ENCODE measurements around the gene ABCG4. TPM values are rescaled to one million over a fixed set of nuclear protein-coding genes. Genes with fewer than 3 reads are reported as not detected.
"Not testable (repeated sequence)": the region's sequence is repeated elsewhere in the genome, so short reads cannot be mapped to it uniquely, and the experiment has no call there.

ABCG4 gene
- total RNA-seq, 1 donor from 2014 or later = 0.52 TPM

DNA sequence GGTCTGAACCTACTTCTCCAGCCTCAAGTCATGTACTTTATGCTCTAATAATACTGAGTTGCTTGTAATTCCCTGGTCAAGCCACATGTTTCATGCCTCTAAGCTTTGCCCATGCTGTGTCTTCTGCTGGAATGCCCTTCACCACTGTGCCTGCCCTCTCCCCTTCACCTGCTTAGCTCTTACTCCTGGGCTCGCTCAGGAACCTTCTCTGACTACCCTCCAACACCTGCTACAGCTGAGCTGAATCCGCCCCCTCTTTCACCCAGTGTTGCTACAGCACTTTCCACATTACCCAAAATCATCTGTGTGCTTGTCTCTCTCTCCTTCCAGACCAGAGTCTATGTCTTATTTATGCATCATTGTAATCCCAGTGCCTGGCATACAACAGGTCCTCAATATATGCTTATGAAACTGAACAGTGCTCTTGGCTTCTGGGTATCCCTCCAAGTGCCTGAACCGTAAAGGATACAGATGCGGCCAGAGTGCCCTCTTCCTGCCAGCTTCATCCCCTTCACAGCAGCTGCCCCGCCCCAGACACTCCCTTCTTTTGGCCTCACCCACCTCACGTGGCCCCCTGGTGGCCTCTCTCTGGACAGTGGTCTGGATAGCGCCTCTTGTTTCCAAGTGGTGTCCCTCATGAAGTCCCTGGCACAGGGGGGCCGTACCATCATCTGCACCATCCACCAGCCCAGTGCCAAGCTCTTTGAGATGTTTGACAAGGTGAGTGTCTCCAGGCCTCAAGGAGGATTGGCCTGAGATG lies 7.1 kb downstream of the ABCG4 start:
- no peak for ATAC-seq

DNA sequence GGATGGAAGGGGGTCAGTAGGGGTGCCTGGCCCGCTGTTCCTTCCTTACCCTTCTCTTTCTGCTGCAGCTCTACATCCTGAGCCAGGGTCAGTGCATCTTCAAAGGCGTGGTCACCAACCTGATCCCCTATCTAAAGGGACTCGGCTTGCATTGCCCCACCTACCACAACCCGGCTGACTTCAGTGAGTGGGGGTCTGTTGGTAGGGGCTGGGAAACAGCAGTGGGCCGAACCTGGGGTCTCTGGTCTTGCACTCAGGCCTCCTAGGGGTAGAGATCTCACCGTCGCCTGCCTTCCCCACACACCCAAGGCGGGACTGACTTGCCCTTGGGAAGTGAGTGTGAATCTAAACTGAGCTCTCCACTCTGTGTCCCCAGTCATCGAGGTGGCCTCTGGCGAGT lies 7.6 kb downstream of the ABCG4 start:
- ATAC-seq = peak; percentile 4

GRCh38 chr11:119157063-119157462 lies 8.2 kb downstream of the ABCG4 start:
- ATAC-seq = peak; percentile 44

DNA sequence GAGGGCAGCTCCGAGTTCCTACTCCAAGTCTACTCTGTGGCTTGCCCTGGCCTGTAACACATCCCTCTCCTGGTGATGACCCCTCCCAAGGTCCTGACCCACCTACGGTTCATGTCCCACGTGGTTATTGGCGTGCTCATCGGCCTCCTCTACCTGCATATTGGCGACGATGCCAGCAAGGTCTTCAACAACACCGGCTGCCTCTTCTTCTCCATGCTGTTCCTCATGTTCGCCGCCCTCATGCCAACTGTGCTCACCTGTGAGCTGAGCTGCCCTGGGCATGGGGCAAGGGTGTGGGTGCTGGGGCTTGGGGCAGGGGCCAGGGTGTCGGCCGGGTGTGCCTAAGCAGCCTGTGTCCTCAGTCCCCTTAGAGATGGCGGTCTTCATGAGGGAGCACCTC lies 9.6 kb downstream of the ABCG4 start:
- ATAC-seq = no peak

- no peak for ATAC-seq
Measured at GRCh38 chr11:119160151-119160550, 11.3 kb downstream of the ABCG4 start.

DNA sequence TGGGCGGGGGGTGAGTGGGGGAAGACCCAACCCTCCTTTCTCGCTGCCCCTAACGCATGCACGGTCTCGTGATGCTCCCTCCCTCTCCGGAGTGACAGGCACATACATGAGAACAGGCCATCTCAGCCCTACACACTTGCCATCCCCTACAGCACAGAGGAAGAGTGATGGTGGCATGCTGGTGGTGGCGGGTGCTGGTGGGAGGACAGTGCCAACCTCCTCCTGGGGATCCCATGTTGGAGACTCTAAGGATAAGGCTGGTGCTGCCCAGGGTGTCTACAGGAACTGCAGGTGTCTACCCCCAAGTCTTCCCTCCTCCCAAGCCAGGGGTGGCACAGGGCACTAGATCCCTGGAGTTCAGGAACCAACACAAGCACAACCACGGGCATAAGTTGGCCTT lies 13.0 kb downstream of the ABCG4 start:
- ATAC-seq = no peak

GRCh38 chr11:119166368-119167076 lies 17.7 kb downstream of the ABCG4 start:
- peak; percentile 64 for ATAC-seq

GRCh38 chr11:119167077-119167458 lies 18.2 kb downstream of the ABCG4 start:
- not testable (repeated sequence) for ATAC-seq

DNA sequence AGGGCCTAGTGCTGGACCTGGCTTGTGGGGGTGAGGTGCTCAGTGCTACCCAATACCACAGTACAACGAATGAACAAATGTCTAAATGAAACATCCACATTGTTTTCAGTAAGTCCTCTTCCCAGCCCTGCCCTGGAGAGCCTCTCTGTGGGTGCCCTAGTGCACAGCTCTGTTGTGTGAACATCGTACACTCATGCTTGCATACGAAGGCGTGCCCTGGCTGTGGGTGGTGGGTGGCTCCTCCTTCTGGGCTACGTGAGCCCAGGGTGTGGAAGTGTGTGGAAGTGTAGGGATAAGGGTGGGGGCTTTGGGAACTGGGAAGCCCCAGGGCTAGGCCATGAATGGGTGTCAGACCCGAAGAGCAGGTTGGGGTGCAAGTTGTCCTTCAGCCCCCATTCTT lies 19.1 kb downstream of the ABCG4 start:
- peak; percentile 91 for ATAC-seq

DNA sequence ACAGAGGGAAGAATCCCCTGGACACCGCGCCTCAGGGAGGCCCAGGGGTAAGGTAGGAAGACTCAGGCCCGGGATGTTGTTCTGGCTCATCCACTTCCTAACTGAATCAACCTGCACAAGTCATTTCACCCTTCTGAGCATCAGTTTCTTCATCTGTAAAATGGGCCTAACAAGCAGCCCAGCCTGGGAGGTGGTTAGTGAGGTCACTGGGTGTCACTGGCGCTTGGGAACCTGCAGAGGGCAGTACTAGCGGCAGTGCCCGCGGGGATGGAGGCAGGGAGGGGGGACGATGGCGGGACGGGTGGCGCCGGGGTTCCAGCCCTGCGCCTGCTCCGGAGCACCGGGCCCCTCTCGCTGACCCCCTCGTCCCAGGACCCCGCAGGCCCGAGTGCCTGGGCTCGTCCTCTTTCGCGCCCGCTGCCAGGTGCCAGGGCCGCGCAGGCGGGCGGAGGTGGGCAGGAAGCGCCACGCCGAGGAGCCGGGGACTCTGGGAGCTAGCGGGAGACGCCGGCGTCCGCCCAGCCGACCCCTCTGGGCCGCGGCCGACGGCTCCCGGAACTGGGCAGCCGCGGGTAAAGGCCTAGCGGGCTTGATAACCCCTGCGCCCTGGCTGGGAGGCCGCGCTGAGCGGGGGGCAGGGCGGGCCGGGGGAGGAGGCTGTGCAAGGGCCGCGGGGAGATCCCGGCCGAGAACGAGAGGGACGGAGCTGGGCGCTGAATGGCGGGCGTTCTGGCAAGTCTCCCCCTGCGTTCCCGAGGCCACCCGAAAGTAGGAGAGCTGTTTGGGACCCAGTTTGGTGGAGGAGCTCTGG lies 19.8 kb downstream of the ABCG4 start, which contains the start of gene NLRX1:
Gene NLRX1, plus strand, starts transcription at position 255 of the 811 bp plus-strand sequence. CDS start 2,679 bp downstream, outside the sequence.
- ATAC-seq = peak; percentile 84

- ATAC-seq = peak; percentile 17
Measured at GRCh38 chr11:119169282-119169719, 20.4 kb downstream of the ABCG4 start.

DNA sequence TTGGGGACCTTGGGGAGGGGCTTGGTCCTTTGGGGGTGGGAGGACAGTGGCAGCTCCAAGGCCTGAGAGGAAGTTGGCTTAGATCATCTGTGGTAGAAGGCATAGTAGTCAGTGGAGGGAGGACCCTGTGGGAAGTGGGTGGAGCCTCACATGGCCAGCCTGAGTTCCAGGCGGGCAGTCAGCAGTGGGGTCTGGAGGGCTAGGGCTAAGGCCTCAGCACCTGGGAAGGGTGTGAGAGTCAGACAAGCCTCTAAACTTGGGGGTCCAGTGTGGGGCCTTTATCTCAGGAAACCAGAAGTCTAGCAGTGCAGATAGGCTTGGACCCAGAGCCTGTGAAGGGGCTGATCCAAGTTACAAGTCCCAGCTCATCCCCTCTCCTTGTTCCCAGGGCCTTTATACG lies 23.7 kb downstream of the ABCG4 start:
- no peak for ATAC-seq

DNA sequence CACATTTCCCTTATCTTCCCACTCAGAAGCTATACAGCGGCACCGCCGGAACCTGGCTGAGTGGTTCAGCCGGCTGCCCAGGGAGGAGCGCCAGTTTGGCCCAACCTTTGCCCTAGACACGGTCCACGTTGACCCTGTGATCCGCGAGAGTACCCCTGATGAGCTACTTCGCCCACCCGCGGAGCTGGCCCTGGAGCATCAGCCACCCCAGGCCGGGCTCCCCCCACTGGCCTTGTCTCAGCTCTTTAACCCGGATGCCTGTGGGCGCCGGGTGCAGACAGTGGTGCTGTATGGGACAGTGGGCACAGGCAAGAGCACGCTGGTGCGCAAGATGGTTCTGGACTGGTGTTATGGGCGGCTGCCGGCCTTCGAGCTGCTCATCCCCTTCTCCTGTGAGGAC lies 24.6 kb downstream of the ABCG4 start:
- no peak for ATAC-seq

- peak; percentile 50 for ATAC-seq
Measured at GRCh38 chr11:119175493-119176077, 26.7 kb downstream of the ABCG4 start.

- ATAC-seq = no peak
Measured at GRCh38 chr11:119178166-119178680, 29.4 kb downstream of the ABCG4 start.

GRCh38 chr11:119179342-119179741 lies 30.5 kb downstream of the ABCG4 start:
- ATAC-seq = no peak

DNA sequence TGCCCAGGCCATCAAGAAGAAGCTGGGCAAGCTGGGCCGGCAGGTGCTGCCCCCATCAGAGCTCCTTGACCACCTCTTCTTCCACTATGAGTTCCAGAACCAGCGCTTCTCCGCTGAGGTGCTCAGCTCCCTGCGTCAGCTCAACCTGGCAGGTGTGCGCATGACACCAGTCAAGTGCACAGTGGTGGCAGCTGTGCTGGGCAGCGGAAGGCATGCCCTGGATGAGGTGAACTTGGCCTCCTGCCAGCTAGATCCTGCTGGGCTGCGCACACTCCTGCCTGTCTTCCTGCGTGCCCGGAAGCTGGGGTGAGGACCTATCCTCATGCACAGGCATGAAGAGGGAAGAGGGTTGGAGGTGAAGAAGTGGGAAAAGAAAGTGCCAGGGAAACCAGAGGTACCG lies 31.1 kb downstream of the ABCG4 start:
- ATAC-seq = peak; percentile 54

- no peak for ATAC-seq
Measured at GRCh38 chr11:119180729-119181676, 32.2 kb downstream of the ABCG4 start.

- no peak for ATAC-seq
Measured at GRCh38 chr11:119181677-119182412, 33.0 kb downstream of the ABCG4 start.

- ATAC-seq = not testable (repeated sequence)
Measured at GRCh38 chr11:119184399-119184798, 35.5 kb downstream of the ABCG4 start.
